HG03039 (cell line): ENCODE data around the gene FXYD5.

ENCODE experiments used
- ATAC-seq: cut with Tn5 transposase; IDR thresholded peaks from one replicate; pipeline ENCODE4 v1.9.1; 2021; ENCODE audit warnings: mild to moderate bottlenecking, moderate library complexity; ENCODE audit not compliant: unreplicated experiment

Gene FXYD5

DNA sequence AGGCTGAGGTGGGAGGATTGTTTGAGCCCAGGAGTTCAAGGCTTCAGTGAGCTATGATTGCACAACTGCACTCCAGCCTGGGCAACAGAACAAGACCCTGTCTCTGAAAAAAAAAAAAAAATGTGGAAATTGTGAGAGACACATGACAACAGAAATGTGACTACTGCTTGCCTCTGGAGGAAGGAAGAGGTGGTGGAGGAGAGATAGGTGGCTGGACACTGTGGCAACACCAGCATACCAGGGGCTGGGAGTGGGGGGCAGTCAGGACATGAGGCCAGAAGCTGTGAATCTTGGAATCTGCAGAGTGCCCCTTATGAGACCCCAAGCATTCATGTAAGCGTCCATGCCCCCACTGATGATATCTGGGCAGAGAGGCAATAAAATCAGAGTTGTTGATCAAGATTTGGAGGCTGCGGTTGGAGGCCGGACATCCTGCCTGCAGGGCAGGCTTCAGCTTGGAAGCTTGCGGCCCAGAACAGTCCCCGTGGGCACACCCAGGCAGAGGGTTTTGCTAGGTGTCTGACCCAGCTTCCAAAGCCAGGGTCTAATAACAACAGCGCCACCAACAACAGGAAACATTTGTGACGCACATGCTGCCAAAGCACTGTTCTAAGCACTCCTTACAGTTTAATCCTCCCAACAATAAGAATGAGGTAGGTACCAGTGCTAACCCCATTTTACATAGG, 57.2 kb downstream of the FXYD5 start:
- ATAC-seq: no peak

DNA sequence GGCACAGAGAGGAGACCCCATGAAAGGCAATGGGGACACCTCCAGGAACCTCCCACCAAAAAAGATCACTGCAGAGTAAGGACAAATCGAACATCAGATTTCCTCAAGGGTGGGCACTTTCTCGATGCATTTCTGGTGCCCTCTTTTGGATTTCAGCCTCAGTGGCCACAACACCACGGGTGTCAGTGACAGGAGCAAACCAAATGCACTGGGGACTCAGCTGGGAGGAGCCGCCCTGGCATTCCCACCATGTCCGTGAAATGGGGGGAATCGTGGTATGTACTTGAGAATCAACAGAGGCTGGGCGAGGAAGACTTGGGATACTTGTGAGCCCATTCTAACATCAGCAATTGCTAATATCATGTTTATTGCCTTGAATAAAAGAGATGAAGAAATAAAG, 57.7 kb downstream of the FXYD5 start:
- no peak for ATAC-seq

GRCh38 chr19:35213663-35214632, 59.4 kb downstream of the FXYD5 start:
- no peak for ATAC-seq

DNA sequence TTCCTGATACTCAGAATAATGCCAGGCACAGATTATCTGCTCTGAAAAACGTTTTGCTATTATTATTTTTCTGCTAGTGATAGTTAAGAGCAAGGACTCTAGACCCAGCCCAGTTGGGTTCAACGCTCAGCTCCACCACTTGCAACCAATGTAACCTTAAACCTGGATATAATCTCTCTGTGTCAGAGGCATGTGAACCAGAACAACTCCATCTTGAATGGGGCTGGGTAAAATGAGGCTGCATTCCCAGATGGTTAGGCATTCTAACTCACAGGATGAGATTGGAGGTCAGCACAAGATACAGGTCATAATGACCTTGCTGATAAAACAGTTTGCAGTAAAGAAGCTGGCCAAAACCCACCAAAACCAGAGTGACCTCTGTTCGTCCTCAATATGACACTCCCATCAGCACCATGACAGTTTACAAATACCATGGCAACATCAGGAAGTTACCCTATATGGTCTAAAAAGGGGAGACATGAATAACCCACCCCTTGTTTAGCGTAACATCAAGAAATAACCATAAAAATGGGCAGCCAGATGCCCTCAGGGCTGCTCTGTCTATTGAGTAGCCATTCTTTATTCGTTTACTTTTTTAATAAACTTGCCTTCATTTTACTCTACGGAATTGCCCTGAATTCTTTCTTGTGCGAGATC, 60.4 kb downstream of the FXYD5 start:
- ATAC-seq: no peak

- ATAC-seq: no peak
Measured at GRCh38 chr19:35216016-35216832, 61.7 kb downstream of the FXYD5 start.

GRCh38 chr19:35216833-35217648, 62.5 kb downstream of the FXYD5 start:
- ATAC-seq: no peak

DNA sequence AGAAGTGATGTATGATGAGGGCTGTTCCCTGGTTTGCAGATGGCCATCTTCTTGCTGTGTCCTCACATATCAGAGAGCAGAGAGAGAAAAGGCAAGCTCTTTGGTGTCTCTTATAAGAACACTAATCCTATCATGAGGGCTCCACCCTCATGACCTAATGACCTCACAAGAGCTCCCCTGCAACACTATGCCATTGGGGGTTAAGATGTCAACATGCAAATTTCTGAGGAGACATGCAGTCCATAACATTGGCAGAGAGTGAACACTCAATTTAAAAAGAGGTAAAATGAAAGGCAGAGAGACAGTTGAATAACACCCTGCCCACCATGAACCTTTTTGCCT, 63.1 kb downstream of the FXYD5 start:
- ATAC-seq: no peak

GRCh38 chr19:35219008-35219407, 64.5 kb downstream of the FXYD5 start:
- no peak for ATAC-seq
